GM18870 (cell line): ENCODE measurements around the gene CHPF.

ENCODE experiments used
- ATAC-seq: cut with Tn5 transposase; IDR thresholded peaks from one replicate; pipeline ENCODE4 v1.9.1; 2021; ENCODE audit warnings: moderate library complexity; ENCODE audit not compliant: unreplicated experiment

CHPF gene

GRCh38 chr2:219543596-219544358 is at the start of gene CHPF, which contains the start of gene TMEM198:
Gene CHPF, minus strand, starts transcription at chr2:219543809. Its CDS starts 271 bp downstream, at chr2:219543538.
Gene TMEM198, plus strand, starts transcription at chr2:219544028. Its CDS starts 700 bp downstream, at chr2:219544728.
- peak; percentile 65 for ATAC-seq

GRCh38 chr2:219593154-219593553 is 49.5 kb upstream of the CHPF start:
- ATAC-seq, result no peak

- ATAC-seq, result no peak
Observed at GRCh38 chr2:219592736-219593135, 49.1 kb upstream of the CHPF start.

- no peak for ATAC-seq
Observed at GRCh38 chr2:219591091-219591490, 47.5 kb upstream of the CHPF start.

- ATAC-seq, result no peak
Observed at GRCh38 chr2:219581346-219581745, 37.7 kb upstream of the CHPF start.

GRCh38 chr2:219578811-219579613 is 35.4 kb upstream of the CHPF start:
- no peak for ATAC-seq

GRCh38 chr2:219576505-219577388 is 33.1 kb upstream of the CHPF start:
- no peak for ATAC-seq

GRCh38 chr2:219575566-219576504 is 32.2 kb upstream of the CHPF start:
- no peak for ATAC-seq

- ATAC-seq, result no peak
Observed at GRCh38 chr2:219574484-219575311, 31.1 kb upstream of the CHPF start.

GRCh38 chr2:219573166-219573565 is 29.6 kb upstream of the CHPF start:
- ATAC-seq, result no peak

GRCh38 chr2:219572237-219573001 is 28.8 kb upstream of the CHPF start, which contains the start of gene INHA:
Gene INHA, plus strand, starts transcription at chr2:219572310. Its CDS starts 65 bp downstream, at chr2:219572375.
- ATAC-seq, result no peak

- no peak for ATAC-seq
Observed at GRCh38 chr2:219571311-219572236, 28.0 kb upstream of the CHPF start, which contains the start of gene OBSL1. Gene OBSL1, minus strand, starts transcription at chr2:219571539. Its CDS starts 307 bp downstream, at chr2:219571232.

- ATAC-seq, result no peak
Observed at GRCh38 chr2:219570924-219571310, 27.3 kb upstream of the CHPF start.

GRCh38 chr2:219570194-219570923 is 26.8 kb upstream of the CHPF start:
- ATAC-seq, result no peak

- no peak for ATAC-seq
Observed at GRCh38 chr2:219569635-219570034, 26.0 kb upstream of the CHPF start.

GRCh38 chr2:219569041-219569440 is 25.4 kb upstream of the CHPF start:
- ATAC-seq, result no peak
